SK-N-SH (cell line): ENCODE measurements around the gene ANKRD13B. TPM values are rescaled to one million over a fixed set of nuclear protein-coding genes. Genes with fewer than 3 reads are reported as not detected.
A peak's percentile ranks its signal among the peaks of the same experiment; 100 is the strongest.

Experiments used
- CTCF ChIA-PET: fragments of 300-600, 350-600 bp; formaldehyde crosslinking; extraction: SDS; loops from one replicate; lab custom pipeline; 2021; lab: Yijun Ruan, JAX
- POLR2A ChIA-PET: fragments of 350-600 bp; sonication (Branson Sonifier 250); formaldehyde crosslinking; extraction: SDS; loops from one replicate; lab custom pipeline; 2020; ENCODE audit warnings: antibody characterized with exemption, inconsistent platforms; lab: Yijun Ruan, JAX
- DNase-seq: peaks from one replicate; pipeline ENCODE4 v3.0.0; 2012
- H2AFZ ChIP-seq: fragments of 200-600 bp; sonication (generic); 2 replicates; pipeline ENCODE4 v1.8.1; 2016; ENCODE audit warnings: antibody characterized with exemption, mild to moderate bottlenecking, low read depth
- H3F3A ChIP-seq: fragments of 200-600 bp; sonication (generic); replicated peaks from 2 replicates; pipeline ENCODE3; 2016; ENCODE audit warnings: antibody characterized with exemption, mild to moderate bottlenecking; ENCODE audit not compliant: insufficient read depth
- H3K27ac ChIP-seq, 2 experiments: fragments of 200-500 bp in 1 of 2; fragments of 200-600 bp in 1 of 2; sonication (Bioruptor generic) in 1 of 2; sonication (generic), shearing (Covaris generic) in 1 of 2; 2 replicates each; pipeline versions ENCODE4 v1.5.1 to v1.6.1; 2014 to 2016; ENCODE audit warnings: low read depth in 2 of 2, inconsistent platforms in 1 of 2, low read length in 1 of 2, mild to moderate bottlenecking in 1 of 2, mixed read lengths in 1 of 2
- H3K27me3 ChIP-seq: fragments of 200-600 bp; sonication (generic), shearing (Covaris generic); 2 replicates; pipeline ENCODE4 v1.6.1; 2016; ENCODE audit warnings: mixed run types; ENCODE audit not compliant: insufficient read depth
- H3K36me3 ChIP-seq, 2 experiments: fragments of 200-500 bp in 1 of 2; fragments of 200-600 bp in 1 of 2; sonication (Bioruptor generic) in 1 of 2; sonication (generic) in 1 of 2; replicated peaks in 1 of 2; 2 replicates each; pipeline versions ENCODE3 to v1.5.1; 2014 to 2016; ENCODE audit warnings: low read length in 1 of 2, mild to moderate bottlenecking in 1 of 2; ENCODE audit not compliant: insufficient read depth in 2 of 2, control insufficient read depth in 1 of 2
- H3K4me1 ChIP-seq, 2 experiments: fragments of 200-500 bp in 1 of 2; fragments of 200-600 bp in 1 of 2; sonication (Bioruptor generic) in 1 of 2; sonication (generic), shearing (Covaris generic) in 1 of 2; 2 replicates each; pipeline versions ENCODE4 v1.5.1 to v1.6.1; 2014 to 2016; ENCODE audit warnings: low read depth in 1 of 2, low read length in 1 of 2, mixed run types in 1 of 2; ENCODE audit not compliant: insufficient read depth in 2 of 2, control insufficient read depth in 1 of 2
- H3K4me2 ChIP-seq: fragments of 200-600 bp; sonication (generic), shearing (Covaris generic); 2 replicates; pipeline ENCODE4 v1.6.1; 2017; ENCODE audit warnings: mixed run types
- H3K4me3 ChIP-seq, 2 experiments: fragments of 200-500 bp in 1 of 2; fragments of 200-600 bp in 1 of 2; sonication (Bioruptor generic) in 1 of 2; sonication (generic), shearing (Covaris generic) in 1 of 2; 2 replicates each; pipeline versions ENCODE4 v1.5.1 to v1.8.1; 2014 to 2016; ENCODE audit warnings: low read depth in 2 of 2, inconsistent platforms in 1 of 2, low read length in 1 of 2, mild to moderate bottlenecking in 1 of 2, mixed read lengths in 1 of 2, moderate library complexity in 1 of 2
- H3K79me2 ChIP-seq: fragments of 200-600 bp; sonication (generic); 2 replicates; pipeline ENCODE4 v1.8.1; 2017; ENCODE audit warnings: mild to moderate bottlenecking; ENCODE audit not compliant: insufficient read depth
- H3K9ac ChIP-seq: fragments of 200-600 bp; sonication (generic); 2 replicates; pipeline ENCODE4 v1.6.1; 2017; ENCODE audit warnings: mixed run types
- H3K9me2 ChIP-seq: fragments of 200-600 bp; sonication (generic); 2 replicates; pipeline ENCODE4 v1.6.1; 2017; ENCODE audit warnings: mixed run types
- H3K9me3 ChIP-seq: fragments of 200-600 bp; sonication (generic); 2 replicates; pipeline ENCODE4 v1.6.1; 2017; ENCODE audit warnings: mixed run types, mild to moderate bottlenecking, moderate library complexity
- H4K20me1 ChIP-seq: fragments of 200-600 bp; sonication (generic); 2 replicates; pipeline ENCODE4 v1.6.1; 2017; ENCODE audit warnings: mild to moderate bottlenecking, mixed run types; ENCODE audit not compliant: insufficient read depth
- CHD2 ChIP-seq: fragments of 150-350 bp; IDR thresholded peaks from 2 replicates; pipeline ENCODE4 v1.6.1; 2018; ENCODE audit warnings: low read length; ENCODE audit not compliant: partially characterized antibody
- ELF1 ChIP-seq: IDR thresholded peaks from 2 replicates; pipeline ENCODE4 v1.4.0; 2012
- EZH2phosphoT487 ChIP-seq: fragments of 200-600 bp; sonication (generic); IDR thresholded peaks from 2 replicates; pipeline ENCODE4 v1.6.1; 2017; ENCODE audit warnings: low read depth, mixed run types, mild to moderate bottlenecking, antibody characterized with exemption, moderate library complexity, borderline replicate concordance
- FOSL2 ChIP-seq: IDR thresholded peaks from 2 replicates; pipeline ENCODE4 v1.4.0; 2012; ENCODE audit warnings: low read depth, mild to moderate bottlenecking, moderate library complexity, borderline replicate concordance
- FOXJ3 ChIP-seq: sonication (generic); formaldehyde crosslinking; IDR thresholded peaks from 2 replicates; pipeline ENCODE4 v1.5.1; 2020; ENCODE audit warnings: mild to moderate bottlenecking, missing genetic modification reagents
- FOXM1 ChIP-seq: IDR thresholded peaks from 2 replicates; pipeline ENCODE4 v1.4.0; 2012; ENCODE audit warnings: low read depth, mild to moderate bottlenecking
- GABPA ChIP-seq: IDR thresholded peaks from 2 replicates; pipeline ENCODE4 v1.4.0; 2012; ENCODE audit warnings: low read depth, mild to moderate bottlenecking
- GATA2 ChIP-seq: sonication (generic); formaldehyde crosslinking; IDR thresholded peaks from 2 replicates; pipeline ENCODE4 v1.5.0; 2020; ENCODE audit warnings: mild to moderate bottlenecking, missing genetic modification reagents
- JUND ChIP-seq: IDR thresholded peaks from 2 replicates; pipeline ENCODE4 v1.4.0; 2012
- MAX ChIP-seq: IDR thresholded peaks from 2 replicates; pipeline ENCODE4 v1.4.0; 2012; ENCODE audit warnings: low read depth
- NRF1 ChIP-seq: IDR thresholded peaks from 2 replicates; pipeline ENCODE4 v1.6.1; 2012; ENCODE audit warnings: low read depth, mild to moderate bottlenecking, low read length
- PBX3 ChIP-seq: IDR thresholded peaks from 2 replicates; pipeline ENCODE4; 2012
- POLR2AphosphoS5 ChIP-seq: IDR thresholded peaks from 2 replicates; pipeline ENCODE4 v1.6.1; 2012; ENCODE audit warnings: low read depth, low read length
- RCOR1 ChIP-seq: fragments of 150-350 bp; IDR thresholded peaks from 2 replicates; pipeline ENCODE4 v1.6.1; 2017; ENCODE audit warnings: antibody characterized with exemption, low read length
- RXRA ChIP-seq: IDR thresholded peaks from 2 replicates; pipeline ENCODE4 v1.4.0; 2012; ENCODE audit warnings: low read depth, mild to moderate bottlenecking, borderline replicate concordance
- SIN3A ChIP-seq: IDR thresholded peaks from 2 replicates; pipeline ENCODE4 v1.6.1; 2012; ENCODE audit warnings: low read depth, mild to moderate bottlenecking, low read length, moderate library complexity, borderline replicate concordance
- TAF1 ChIP-seq: IDR thresholded peaks from 2 replicates; pipeline ENCODE4 v1.6.1; 2012; ENCODE audit warnings: low read depth, mild to moderate bottlenecking, low read length, moderate library complexity, borderline replicate concordance
- TCF12 ChIP-seq: IDR thresholded peaks from 2 replicates; pipeline ENCODE4 v1.4.0; 2012
- TEAD4 ChIP-seq: IDR thresholded peaks from 2 replicates; pipeline ENCODE4 v1.4.0; 2012; ENCODE audit warnings: mild to moderate bottlenecking, borderline replicate concordance; ENCODE audit not compliant: insufficient read depth
- USF1 ChIP-seq: IDR thresholded peaks from 2 replicates; pipeline ENCODE4 v1.4.0; 2012; ENCODE audit warnings: low read depth, borderline replicate concordance
- YY1 ChIP-seq: IDR thresholded peaks from 2 replicates; pipeline ENCODE4 v1.4.0; 2012; ENCODE audit warnings: low read depth, mild to moderate bottlenecking
- ZBTB33 ChIP-seq: IDR thresholded peaks from 2 replicates; pipeline ENCODE4 v1.4.0; 2012; ENCODE audit warnings: low read depth, borderline replicate concordance
- WGBS: methylation state at CpG from one replicate; pipeline ENCODE4 v1.1.6; 2017; ENCODE audit warnings: low lambda C conversion rate; 5-methylcytosine and 5-hydroxymethylcytosine counted together
- polyA plus RNA-seq, 3 experiments: library from polyadenylated mRNA; depleted of rRNA; stranded (reverse); fragments of >200 nt; gene quantifications; 2 replicates each; pipeline ENCODE4 v1.2.3, GENCODE V29; 2012

ANKRD13B gene
- polyA plus RNA-seq, 1 of the 3 experiments (the other 2 are of a cell fraction): 16.1 TPM

- TF ChIP-seq FOXJ3 (no peak), TEAD4 (0 out of 2 replicates have a peak, but pooled peaks have one; percentile 8), TCF12 (peak; percentile 78), FOXM1 (no peak), RXRA (no peak; the same call in 1 of the 2 replicates), SIN3A (no peak), PBX3 (peak; percentile 45), FOSL2 (0 out of 2 replicates have a peak, but pooled peaks have one; percentile 2), NRF1 (no peak), ELF1 (no peak), POLR2AphosphoS5 (no peak), GATA2 (CRISPR knock-in tag) (peak; percentile 85)
- TF ChIP-seq, all 33 proteins: peak for 12
These were observed 52.7 kb downstream of the ANKRD13B start (continued) for GRCh38 chr17:29645515-29646051.

- H3K9me2 ChIP-seq: no peaks in the 10 kb centered on the region
- no peak overlapping the region for H3K9ac ChIP-seq
- H3K4me1 ChIP-seq: peaks cover 22 to 32% of the 10 kb centered on the region in 2 experiments; a peak in 3 of 4 replicates
- H3F3A ChIP-seq: peaks cover 7% of the 10 kb centered on the region
- H3K79me2 ChIP-seq: no peaks in the 10 kb centered on the region
- H3K9me3 ChIP-seq: no peaks in the 10 kb centered on the region
- WGBS: 94% methylated on average over 5 of the region's 5 CpGs
- H2AFZ ChIP-seq: no peak overlapping the region
- POLR2A ChIA-PET: no interaction called here
- TF ChIP-seq GABPA (no peak), USF1 (no peak), ELF1 (no peak), FOXM1 (no peak), ZBTB33 (no peak), MAX (no peak), FOXJ3 (no peak), PBX3 (no peak), NRF1 (no peak), YY1 (no peak), TEAD4 (no peak), JUND (no peak), FOSL2 (no peak), EZH2phosphoT487 (no peak), GATA2 (CRISPR knock-in tag) (no peak), CHD2 (no peak), RCOR1 (no peak), TAF1 (no peak), POLR2AphosphoS5 (no peak)
- no peak overlapping the region for H3K4me3 ChIP-seq
- CTCF ChIA-PET: interaction anchor here (0.6 to 1.3 kb wide), 2 partner anchors 33 to 132 kb away, joined by 3 to 4 read pairs; no protein-coding TSS in a partner anchor
- H3K27ac ChIP-seq: peak overlapping the region in 1 of 2 experiments; percentile 18; a peak in 1 of 4 replicates
- no peak overlapping the region for H3K4me2 ChIP-seq
- no peak for DNase-seq
- no peaks in the 10 kb centered on the region for H4K20me1 ChIP-seq
- H3K27me3 ChIP-seq: no peaks in the 10 kb centered on the region
- peaks cover 16 to 26% of the 10 kb centered on the region in 2 experiments for H3K36me3 ChIP-seq
These were observed 55.1 kb downstream of the ANKRD13B start for GRCh38 chr17:29648005-29648404.
